Measurements from ENCODE around the gene RIC1. TPM values are rescaled to one million over a fixed set of nuclear protein-coding genes. Genes with fewer than 3 reads are reported as not detected.

The RIC1 gene
- total and polyA plus RNA-seq, 3 experiments from 2014 or later, result 6.3 to 15.0 (median 13.2) TPM

GRCh38 chr9:5633243-5633642, 4.3 kb downstream of the RIC1 start:
- Histone ChIP-seq H3K4me3 (ENCODE audit: low read length) (no peak overlapping the region), H3K36me3 (ENCODE audit: insufficient read depth, low read length) (no peaks in the 10 kb centered on the region), H3K27me3 (ENCODE audit: insufficient read depth, low read length, poor library complexity, severe bottlenecking) (no peaks in the 10 kb centered on the region), H3K27ac (ENCODE audit: low read depth, low read length) (no peak overlapping the region), H3K4me1 (ENCODE audit: insufficient read depth, low read length) (peaks cover 10% of the 10 kb centered on the region), H3K9me3 (ENCODE audit: low read length) (no peaks in the 10 kb centered on the region)
- Mint-ChIP-seq H3K36me3 (peaks cover 8 to 24% (median 18%) of the 10 kb centered on the region in 3 donors), H3K4me3 (peak overlapping the region in 1 of 7 donors; percentile 23), H3K27me3 (no peaks in the 10 kb centered on the region), H3K27ac (no peak overlapping the region), H3K4me1 (peaks cover 46 to 69% (median 61%) of the 10 kb centered on the region in 3 donors), H3K9me3 (peaks cover 0 to 10% (median 8%) of the 10 kb centered on the region in 5 donors)
- DNase-seq, result no peak
- POLR2A ChIA-PET, result interaction anchor here (0.5 kb wide), 1 partner anchor 1299 kb away, joined by 4 read pairs; no protein-coding TSS in a partner anchor
- CTCF ChIA-PET, result no interaction called here

DNA sequence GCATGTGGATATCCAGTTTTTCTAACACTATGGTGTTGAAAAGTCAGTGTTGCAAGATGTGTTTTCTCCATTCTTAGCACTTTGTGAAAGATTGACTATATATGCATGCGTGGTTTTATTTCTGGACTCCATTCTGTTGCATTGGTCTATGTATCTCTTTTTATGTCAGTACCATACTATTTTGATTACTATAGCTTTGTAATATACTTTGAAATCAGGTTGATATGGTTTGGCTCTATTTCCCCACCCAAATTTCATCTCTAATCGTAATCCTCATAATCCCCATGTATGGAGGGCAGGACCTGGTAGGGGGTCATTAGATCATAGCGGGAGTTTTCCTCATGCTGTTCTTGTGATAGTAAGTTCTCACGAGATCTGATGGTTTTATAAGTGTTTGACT, 6.5 kb downstream of the RIC1 start:
- DNase-seq, result no peak
- no peaks in the 10 kb centered on the region for H3K27me3 Mint-ChIP-seq
- peaks cover 45 to 82% (median 69%) of the 10 kb centered on the region in 3 donors for H3K4me1 Mint-ChIP-seq
- peaks cover 12 to 29% (median 27%) of the 10 kb centered on the region in 5 donors for H3K9me3 Mint-ChIP-seq
- H3K27ac Mint-ChIP-seq, result peak overlapping the region in 1 of 8 donors; percentile 5
- peaks cover 16 to 39% (median 25%) of the 10 kb centered on the region in 3 donors for H3K36me3 Mint-ChIP-seq
- H3K4me1 ChIP-seq (ENCODE audit: insufficient read depth, low read length), result peaks cover 7% of the 10 kb centered on the region
- H3K4me3 ChIP-seq (ENCODE audit: low read length), result no peak overlapping the region
- CTCF ChIA-PET, result no interaction called here
- POLR2A ChIA-PET, result no interaction called here
- no peak overlapping the region for H3K4me3 Mint-ChIP-seq
- H3K27me3 ChIP-seq (ENCODE audit: insufficient read depth, low read length, poor library complexity, severe bottlenecking), result no peaks in the 10 kb centered on the region
- H3K27ac ChIP-seq (ENCODE audit: low read depth, low read length), result no peak overlapping the region
- H3K9me3 ChIP-seq (ENCODE audit: low read length), result no peaks in the 10 kb centered on the region
- H3K36me3 ChIP-seq (ENCODE audit: insufficient read depth, low read length), result no peaks in the 10 kb centered on the region

GRCh38 chr9:5639816-5640215, 10.9 kb downstream of the RIC1 start:
- Histone ChIP-seq H3K36me3 (ENCODE audit: insufficient read depth, low read length) (no peaks in the 10 kb centered on the region), H3K27ac (ENCODE audit: low read depth, low read length) (no peak overlapping the region), H3K9me3 (ENCODE audit: low read length) (no peaks in the 10 kb centered on the region), H3K4me1 (ENCODE audit: insufficient read depth, low read length) (no peaks in the 10 kb centered on the region), H3K27me3 (ENCODE audit: insufficient read depth, low read length, poor library complexity, severe bottlenecking) (no peaks in the 10 kb centered on the region), H3K4me3 (ENCODE audit: low read length) (no peak overlapping the region)
- Mint-ChIP-seq H3K9me3 (peaks cover 21 to 40% (median 38%) of the 10 kb centered on the region in 5 donors), H3K27me3 (no peaks in the 10 kb centered on the region), H3K27ac (no peak overlapping the region), H3K4me3 (no peak overlapping the region), H3K4me1 (peaks cover 34 to 61% (median 59%) of the 10 kb centered on the region in 3 donors), H3K36me3 (peaks cover 24 to 54% (median 38%) of the 10 kb centered on the region in 3 donors)
- ChIA-PET POLR2A (no interaction called here), CTCF (no interaction called here)
- no peak for DNase-seq

DNA sequence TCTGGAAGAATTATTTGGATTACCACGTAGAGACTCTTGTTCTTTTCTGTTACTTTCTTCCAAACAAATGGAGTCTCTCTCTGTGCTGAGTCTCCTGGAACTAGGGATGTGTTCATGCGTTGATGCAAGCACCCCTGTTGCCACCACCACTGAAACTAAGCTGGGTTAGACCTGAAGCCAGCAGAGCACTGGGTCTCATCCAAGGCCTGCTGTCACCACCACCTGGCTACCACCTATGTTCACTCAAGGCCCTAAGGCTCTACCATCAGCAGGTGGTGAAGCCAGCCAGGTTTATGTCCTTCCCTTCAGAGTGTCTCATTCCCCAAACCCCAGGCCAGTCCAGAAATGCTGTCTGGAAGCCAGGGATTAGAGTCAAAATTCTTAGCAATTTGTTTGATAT, 13.3 kb downstream of the RIC1 start:
- CTCF ChIA-PET, result no interaction called here
- Histone ChIP-seq H3K27me3 (ENCODE audit: insufficient read depth, low read length, poor library complexity, severe bottlenecking) (no peaks in the 10 kb centered on the region), H3K9me3 (ENCODE audit: low read length) (no peaks in the 10 kb centered on the region), H3K27ac (ENCODE audit: low read depth, low read length) (no peak overlapping the region), H3K36me3 (ENCODE audit: insufficient read depth, low read length) (no peaks in the 10 kb centered on the region), H3K4me1 (ENCODE audit: insufficient read depth, low read length) (no peaks in the 10 kb centered on the region), H3K4me3 (ENCODE audit: low read length) (no peak overlapping the region)
- Mint-ChIP-seq H3K36me3 (peaks cover 24 to 53% (median 42%) of the 10 kb centered on the region in 3 donors), H3K9me3 (peaks cover 28 to 46% (median 44%) of the 10 kb centered on the region in 5 donors), H3K27ac (no peak overlapping the region), H3K4me1 (peaks cover 40 to 76% (median 69%) of the 10 kb centered on the region in 3 donors), H3K27me3 (no peaks in the 10 kb centered on the region), H3K4me3 (no peak overlapping the region)
- POLR2A ChIA-PET, result no interaction called here
- no peak for DNase-seq

DNA sequence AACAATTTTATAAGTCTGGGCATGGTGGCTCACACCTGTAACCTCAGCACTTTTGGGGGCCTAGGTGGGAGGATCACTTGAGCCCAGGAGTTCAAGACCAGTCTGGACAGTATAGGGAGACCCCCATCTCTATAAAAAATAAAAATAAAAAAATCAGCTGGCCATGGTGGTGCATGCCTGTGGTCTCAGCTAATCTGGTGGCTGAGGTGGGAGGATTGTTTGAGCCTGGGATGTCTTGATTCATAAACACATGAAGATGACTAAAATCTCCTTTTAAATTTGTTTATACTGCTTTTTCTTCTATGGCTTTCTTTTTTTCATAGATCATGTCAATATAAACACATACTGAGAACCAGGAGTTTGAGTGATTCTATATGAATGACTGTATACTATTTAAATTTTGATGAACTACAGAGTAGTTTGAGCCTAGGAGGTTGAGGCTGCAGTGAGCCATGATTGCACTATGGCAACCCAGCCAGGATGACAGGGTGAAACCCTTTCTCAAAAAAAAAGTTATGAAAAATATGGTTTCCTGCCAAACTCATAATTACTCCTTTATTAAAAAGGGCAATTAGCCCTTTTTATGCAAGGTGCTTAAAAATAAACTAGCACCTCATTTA, 14.2 kb downstream of the RIC1 start:
- no peak overlapping the region for H3K27ac ChIP-seq (ENCODE audit: low read depth, low read length)
- DNase-seq, result no peak
- no peak overlapping the region for H3K4me3 ChIP-seq (ENCODE audit: low read length)
- H3K9me3 ChIP-seq (ENCODE audit: low read length), result peaks cover under 1% of the 10 kb centered on the region
- H3K27me3 ChIP-seq (ENCODE audit: insufficient read depth, low read length, poor library complexity, severe bottlenecking), result no peaks in the 10 kb centered on the region
- H3K4me1 Mint-ChIP-seq, result peaks cover 37 to 73% (median 64%) of the 10 kb centered on the region in 3 donors
- no peaks in the 10 kb centered on the region for H3K4me1 ChIP-seq (ENCODE audit: insufficient read depth, low read length)
- H3K27ac Mint-ChIP-seq, result no peak overlapping the region
- no peak overlapping the region for H3K4me3 Mint-ChIP-seq
- H3K27me3 Mint-ChIP-seq, result no peaks in the 10 kb centered on the region
- peaks cover 31 to 44% (median 39%) of the 10 kb centered on the region in 5 donors for H3K9me3 Mint-ChIP-seq
- POLR2A ChIA-PET, result no interaction called here
- CTCF ChIA-PET, result no interaction called here
- H3K36me3 ChIP-seq (ENCODE audit: insufficient read depth, low read length), result no peaks in the 10 kb centered on the region
- peaks cover 18 to 50% (median 39%) of the 10 kb centered on the region in 3 donors for H3K36me3 Mint-ChIP-seq

DNA sequence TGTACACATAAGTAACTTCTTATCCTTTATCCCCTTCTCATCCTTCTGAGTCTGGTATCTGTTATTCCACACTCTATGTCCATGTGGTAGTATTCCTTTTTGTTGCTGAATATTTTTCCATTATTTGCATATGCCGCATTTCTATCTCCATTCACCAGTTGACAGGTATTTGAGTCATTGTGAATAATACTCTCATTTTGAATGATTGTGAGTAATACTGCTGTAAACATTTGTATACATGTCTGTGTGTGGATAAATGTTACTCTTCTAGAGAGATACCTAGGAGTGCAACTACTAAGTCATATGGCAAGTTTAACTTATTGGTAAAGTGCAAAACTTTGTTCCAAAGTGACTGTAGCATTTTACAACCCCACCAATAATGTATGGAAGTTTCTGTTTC, 15.6 kb downstream of the RIC1 start:
- H3K27ac ChIP-seq (ENCODE audit: low read depth, low read length), result no peak overlapping the region
- CTCF ChIA-PET, result no interaction called here
- DNase-seq, result no peak

DNA sequence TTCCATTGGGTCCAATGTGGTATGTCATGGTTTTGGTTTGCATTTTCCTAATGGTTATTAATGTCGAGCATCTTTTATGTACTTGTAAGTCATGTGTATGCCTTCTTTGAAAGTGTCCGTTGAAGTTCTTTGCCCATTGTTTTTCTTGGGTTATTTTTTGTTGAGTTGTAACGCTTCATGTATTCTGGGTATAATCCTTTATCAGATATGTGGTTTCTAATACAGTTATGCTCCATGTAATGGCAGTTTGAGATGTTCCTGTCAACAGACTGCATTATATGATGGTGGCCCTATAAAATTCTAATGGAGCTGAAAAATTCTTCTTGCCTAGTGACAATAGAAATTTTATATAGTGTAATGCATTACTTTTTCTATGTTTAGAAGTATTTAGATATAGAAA, 17.2 kb downstream of the RIC1 start:
- H3K27me3 Mint-ChIP-seq, result no peaks in the 10 kb centered on the region
- H3K4me3 Mint-ChIP-seq, result no peak overlapping the region
- Histone ChIP-seq H3K36me3 (ENCODE audit: insufficient read depth, low read length) (no peaks in the 10 kb centered on the region), H3K4me3 (ENCODE audit: low read length) (no peak overlapping the region), H3K27me3 (ENCODE audit: insufficient read depth, low read length, poor library complexity, severe bottlenecking) (no peaks in the 10 kb centered on the region), H3K27ac (ENCODE audit: low read depth, low read length) (no peak overlapping the region), H3K4me1 (ENCODE audit: insufficient read depth, low read length) (no peaks in the 10 kb centered on the region), H3K9me3 (ENCODE audit: low read length) (peaks cover 16% of the 10 kb centered on the region)
- POLR2A ChIA-PET, result no interaction called here
- no peak overlapping the region for H3K27ac Mint-ChIP-seq
- CTCF ChIA-PET, result no interaction called here
- DNase-seq, result no peak
- H3K4me1 Mint-ChIP-seq, result peaks cover 43 to 74% (median 67%) of the 10 kb centered on the region in 3 donors
- H3K36me3 Mint-ChIP-seq, result peaks cover 17 to 49% (median 37%) of the 10 kb centered on the region in 3 donors
- peaks cover 30 to 40% (median 39%) of the 10 kb centered on the region in 5 donors for H3K9me3 Mint-ChIP-seq

More for the DNA sequence above, 15.6 kb downstream of the RIC1 start:
- POLR2A ChIA-PET, result no interaction called here
- Histone ChIP-seq H3K9me3 (ENCODE audit: low read length) (peaks cover 10% of the 10 kb centered on the region), H3K36me3 (ENCODE audit: insufficient read depth, low read length) (no peaks in the 10 kb centered on the region), H3K4me3 (ENCODE audit: low read length) (no peak overlapping the region), H3K27me3 (ENCODE audit: insufficient read depth, low read length, poor library complexity, severe bottlenecking) (no peaks in the 10 kb centered on the region), H3K4me1 (ENCODE audit: insufficient read depth, low read length) (no peaks in the 10 kb centered on the region)
- H3K36me3 Mint-ChIP-seq, result peaks cover 14 to 49% (median 39%) of the 10 kb centered on the region in 3 donors
- H3K9me3 Mint-ChIP-seq, result peaks cover 35 to 41% (median 37%) of the 10 kb centered on the region in 5 donors
- no peaks in the 10 kb centered on the region for H3K27me3 Mint-ChIP-seq
- peaks cover 35 to 73% (median 61%) of the 10 kb centered on the region in 3 donors for H3K4me1 Mint-ChIP-seq
- peak overlapping the region in 1 of 8 donors; percentile 64 for H3K27ac Mint-ChIP-seq
- no peak overlapping the region for H3K4me3 Mint-ChIP-seq

GRCh38 chr9:5650356-5651105, 21.6 kb downstream of the RIC1 start:
- Mint-ChIP-seq H3K4me1 (peaks cover 26 to 61% (median 50%) of the 10 kb centered on the region in 3 donors), H3K4me3 (no peak overlapping the region), H3K36me3 (peaks cover 20 to 75% (median 48%) of the 10 kb centered on the region in 3 donors), H3K9me3 (peaks cover 45 to 68% (median 60%) of the 10 kb centered on the region in 5 donors), H3K27ac (peak overlapping the region in 3 of 8 donors; percentile 20 to 69 (median 59)), H3K27me3 (no peaks in the 10 kb centered on the region)
- Histone ChIP-seq H3K27me3 (ENCODE audit: insufficient read depth, low read length, poor library complexity, severe bottlenecking) (no peaks in the 10 kb centered on the region), H3K4me1 (ENCODE audit: insufficient read depth, low read length) (no peaks in the 10 kb centered on the region), H3K36me3 (ENCODE audit: insufficient read depth, low read length) (no peaks in the 10 kb centered on the region), H3K27ac (ENCODE audit: low read depth, low read length) (no peak overlapping the region), H3K9me3 (ENCODE audit: low read length) (peaks cover 31% of the 10 kb centered on the region), H3K4me3 (ENCODE audit: low read length) (no peak overlapping the region)
- CTCF ChIA-PET, result no interaction called here
- POLR2A ChIA-PET, result no interaction called here
- no peak for DNase-seq

All from CD8-positive, alpha-beta memory T cell (primary cell).